ENCODE results near the gene PLA2G4B. TPM values are rescaled to one million over a fixed set of nuclear protein-coding genes. Genes with fewer than 3 reads are reported as not detected.

Gene PLA2G4B, protein sequence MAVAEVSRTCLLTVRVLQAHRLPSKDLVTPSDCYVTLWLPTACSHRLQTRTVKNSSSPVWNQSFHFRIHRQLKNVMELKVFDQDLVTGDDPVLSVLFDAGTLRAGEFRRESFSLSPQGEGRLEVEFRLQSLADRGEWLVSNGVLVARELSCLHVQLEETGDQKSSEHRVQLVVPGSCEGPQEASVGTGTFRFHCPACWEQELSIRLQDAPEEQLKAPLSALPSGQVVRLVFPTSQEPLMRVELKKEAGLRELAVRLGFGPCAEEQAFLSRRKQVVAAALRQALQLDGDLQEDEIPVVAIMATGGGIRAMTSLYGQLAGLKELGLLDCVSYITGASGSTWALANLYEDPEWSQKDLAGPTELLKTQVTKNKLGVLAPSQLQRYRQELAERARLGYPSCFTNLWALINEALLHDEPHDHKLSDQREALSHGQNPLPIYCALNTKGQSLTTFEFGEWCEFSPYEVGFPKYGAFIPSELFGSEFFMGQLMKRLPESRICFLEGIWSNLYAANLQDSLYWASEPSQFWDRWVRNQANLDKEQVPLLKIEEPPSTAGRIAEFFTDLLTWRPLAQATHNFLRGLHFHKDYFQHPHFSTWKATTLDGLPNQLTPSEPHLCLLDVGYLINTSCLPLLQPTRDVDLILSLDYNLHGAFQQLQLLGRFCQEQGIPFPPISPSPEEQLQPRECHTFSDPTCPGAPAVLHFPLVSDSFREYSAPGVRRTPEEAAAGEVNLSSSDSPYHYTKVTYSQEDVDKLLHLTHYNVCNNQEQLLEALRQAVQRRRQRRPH
- 1 to 10 TPM; 9.0 to 9.7 TPM for total RNA-seq

DNA sequence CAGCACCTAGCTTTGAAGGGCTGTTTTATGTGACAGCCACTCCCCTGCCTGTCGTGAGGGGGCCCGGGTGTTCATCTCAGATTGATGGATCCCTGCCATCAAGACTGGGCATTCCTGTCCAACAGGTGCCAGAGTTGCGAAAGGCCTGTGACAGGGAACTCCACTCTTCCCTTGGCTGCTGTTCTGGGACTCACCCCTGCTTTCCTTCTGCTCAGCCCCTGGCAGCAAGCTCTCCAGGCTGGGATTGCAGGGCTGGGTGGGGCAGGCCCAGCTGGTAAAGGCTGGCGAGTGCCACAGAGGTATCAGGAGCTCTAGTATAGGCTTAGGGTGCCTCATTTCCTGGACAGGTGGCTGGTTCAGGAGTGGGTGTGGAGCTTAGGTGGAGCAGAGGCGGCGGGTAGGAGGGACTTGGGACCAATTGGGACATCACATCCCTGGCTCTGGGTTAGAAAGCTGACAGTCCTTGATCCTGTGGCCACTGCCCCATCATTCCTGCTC lies at the start of gene PLA2G4B:
PLA2G4B (plus strand) TSS at position 448 of the 498 bp plus-strand sequence. CDS start 67 bp downstream, outside the sequence.
- no peak for DNase-seq
- Mint-ChIP-seq H3K36me3 (ENCODE audit: low read depth) (peaks cover 2% of the 10 kb centered on the region), H3K9me3 (no peaks in the 10 kb centered on the region), H3K4me3 (no peak within 1 kb of the TSS), H3K27ac (no peak within 1 kb of the TSS), H3K4me1 (ENCODE audit: low read depth) (peaks cover 5% of the 10 kb centered on the region), H3K27me3 (ENCODE audit: low read depth) (no peaks in the 10 kb centered on the region)
- CTCF ChIA-PET = interaction anchor here (0.5 to 1.8 kb wide), 3 partner anchors 27 to 731 kb away, joined by 4 to 10 read pairs (median 4); no protein-coding TSS in a partner anchor
- intact Hi-C loops (cut with micrococcal nuclease) = no loop called here

DNA sequence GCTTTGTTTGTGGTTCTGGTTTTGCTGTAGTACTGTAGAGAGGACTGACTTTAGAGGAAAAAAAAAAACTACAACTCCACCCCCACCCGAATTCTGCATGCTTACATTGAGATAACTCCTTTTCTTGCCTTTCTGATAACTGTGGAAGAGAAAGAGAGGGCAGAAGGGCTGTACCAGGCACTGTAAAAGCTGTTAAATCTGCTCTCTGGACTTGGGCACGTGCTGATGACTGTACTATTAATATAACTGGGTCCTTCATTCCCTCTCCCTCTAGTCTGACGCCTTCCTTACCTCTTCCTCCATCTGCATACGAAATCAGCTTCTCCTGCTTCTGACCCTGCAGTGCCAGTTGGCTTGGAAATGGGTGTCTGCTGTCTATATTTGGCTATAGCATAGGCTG lies 49.4 kb upstream of the PLA2G4B start:
- no peak overlapping the region for H3K27ac Mint-ChIP-seq
- H3K9me3 Mint-ChIP-seq = no peaks in the 10 kb centered on the region
- peaks cover 32% of the 10 kb centered on the region for H3K4me1 Mint-ChIP-seq (ENCODE audit: low read depth)
- no peaks in the 10 kb centered on the region for H3K27me3 Mint-ChIP-seq (ENCODE audit: low read depth)
- CTCF ChIA-PET = interaction anchor here (0.9 to 6.4 kb wide), 5 partner anchors 11 to 23 kb away, joined by 3 to 32 read pairs (median 4); partner anchors contain the start of gene MAPKBP1
- intact Hi-C loops (cut with micrococcal nuclease) = no loop called here
- DNase-seq = no peak
- H3K4me3 Mint-ChIP-seq = no peak overlapping the region
- no peaks in the 10 kb centered on the region for H3K36me3 Mint-ChIP-seq (ENCODE audit: low read depth)

DNA sequence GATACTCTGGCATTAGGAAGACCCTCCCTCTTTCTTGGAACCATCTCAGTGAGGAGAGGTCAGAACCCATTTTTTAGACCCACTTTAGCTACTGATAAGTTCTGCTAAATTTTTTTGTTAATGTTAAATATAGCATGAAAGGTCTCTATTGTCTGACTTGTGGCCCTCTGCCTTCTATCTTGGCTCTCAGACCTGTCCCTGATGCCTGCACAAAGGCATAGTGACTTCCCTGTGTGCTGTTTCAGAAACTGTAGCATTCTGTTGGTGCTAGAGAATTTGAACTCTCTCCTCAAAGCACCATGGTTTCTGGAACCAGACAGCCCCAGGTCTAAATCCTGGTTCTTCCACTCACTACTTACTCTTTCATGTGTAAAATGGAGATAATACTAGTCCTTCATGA lies 49.0 kb upstream of the PLA2G4B start:
- H3K27me3 Mint-ChIP-seq (ENCODE audit: low read depth) = no peaks in the 10 kb centered on the region
- no peak for DNase-seq
- CTCF ChIA-PET = interaction anchor here (1.0 to 6.4 kb wide), 3 partner anchors 14 to 22 kb away, joined by 3 to 32 read pairs (median 4); partner anchors contain the start of gene MAPKBP1
- peaks cover 33% of the 10 kb centered on the region for H3K4me1 Mint-ChIP-seq (ENCODE audit: low read depth)
- intact Hi-C loops (cut with micrococcal nuclease) = no loop called here
- no peak overlapping the region for H3K27ac Mint-ChIP-seq
- no peak overlapping the region for H3K4me3 Mint-ChIP-seq
- no peaks in the 10 kb centered on the region for H3K9me3 Mint-ChIP-seq
- no peaks in the 10 kb centered on the region for H3K36me3 Mint-ChIP-seq (ENCODE audit: low read depth)

DNA sequence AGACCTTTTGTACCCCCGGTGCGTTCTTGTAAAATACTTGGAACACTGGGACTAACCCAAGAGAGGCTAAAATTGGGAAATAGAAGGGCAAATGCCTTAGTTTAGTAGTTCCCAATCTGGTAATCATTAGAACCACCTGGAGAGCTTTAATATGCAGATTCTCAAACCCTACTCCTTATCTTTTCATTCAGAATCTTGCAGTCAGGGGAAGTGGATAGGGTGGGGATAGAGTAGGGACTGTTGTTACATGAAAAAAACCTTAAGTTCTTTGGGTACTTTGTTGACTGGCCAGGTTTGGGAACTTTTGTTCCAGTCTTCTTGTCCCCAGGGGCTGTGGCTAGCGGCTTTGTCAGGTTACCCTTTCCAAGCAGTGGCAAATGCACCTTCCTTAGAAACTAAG lies 48.5 kb upstream of the PLA2G4B start:
- DNase-seq = no peak
- no peak overlapping the region for H3K27ac Mint-ChIP-seq
- no peaks in the 10 kb centered on the region for H3K27me3 Mint-ChIP-seq (ENCODE audit: low read depth)
- intact Hi-C loops (cut with micrococcal nuclease) = no loop called here
- no peaks in the 10 kb centered on the region for H3K9me3 Mint-ChIP-seq
- no peaks in the 10 kb centered on the region for H3K36me3 Mint-ChIP-seq (ENCODE audit: low read depth)
- H3K4me3 Mint-ChIP-seq = no peak overlapping the region
- peaks cover 35% of the 10 kb centered on the region for H3K4me1 Mint-ChIP-seq (ENCODE audit: low read depth)
- CTCF ChIA-PET = interaction anchor here (1.0 to 6.4 kb wide), 3 partner anchors 14 to 22 kb away, joined by 3 to 32 read pairs (median 4); partner anchors contain the start of gene MAPKBP1

DNA sequence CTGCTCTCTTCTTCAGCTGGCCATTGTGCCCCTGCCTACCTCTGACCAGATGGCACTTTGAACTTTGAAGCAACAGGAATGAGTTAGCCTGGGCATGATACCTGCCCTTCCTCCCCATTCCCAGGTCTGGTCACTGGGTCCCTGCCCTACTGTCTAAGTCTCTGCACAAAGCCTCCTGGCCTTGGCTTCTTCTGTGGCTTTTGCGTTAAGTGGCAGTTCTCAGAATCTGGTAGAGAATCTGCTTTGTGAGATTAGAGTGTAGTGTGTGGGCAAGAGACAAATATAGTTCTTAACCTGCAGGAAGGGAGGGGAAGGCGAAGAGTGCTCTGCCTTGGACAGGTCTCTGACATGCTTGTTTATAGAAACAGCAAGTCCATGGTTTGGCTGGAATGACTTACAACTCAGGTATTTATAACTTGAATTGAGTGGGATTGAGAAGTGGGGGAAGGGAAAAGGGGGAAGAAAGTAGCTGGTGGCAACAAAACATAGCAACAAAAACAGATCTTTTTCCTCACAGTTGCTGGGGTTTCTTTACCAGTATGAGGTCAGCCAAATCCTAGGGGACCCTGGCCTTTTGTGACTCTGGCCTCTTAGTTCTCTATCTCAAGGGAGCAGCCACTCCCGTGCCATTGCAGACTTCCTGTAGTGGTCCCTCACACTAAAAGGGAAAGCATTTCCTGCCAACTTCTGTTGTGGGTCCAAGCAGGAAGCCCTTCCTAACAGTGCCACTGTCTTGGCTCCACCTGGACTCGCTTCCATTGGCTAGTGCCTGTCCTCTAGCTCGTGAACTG lies 47.7 kb upstream of the PLA2G4B start:
- H3K27ac Mint-ChIP-seq = no peak overlapping the region
- H3K27me3 Mint-ChIP-seq (ENCODE audit: low read depth) = no peaks in the 10 kb centered on the region
- H3K4me3 Mint-ChIP-seq = no peak overlapping the region
- H3K4me1 Mint-ChIP-seq (ENCODE audit: low read depth) = peaks cover 39% of the 10 kb centered on the region
- H3K36me3 Mint-ChIP-seq (ENCODE audit: low read depth) = no peaks in the 10 kb centered on the region
- DNase-seq = no peak
- H3K9me3 Mint-ChIP-seq = no peaks in the 10 kb centered on the region
- intact Hi-C loops (cut with micrococcal nuclease) = no loop called here
- CTCF ChIA-PET = interaction anchor here (1.0 to 6.4 kb wide), 4 partner anchors 10 to 21 kb away, joined by 4 to 32 read pairs (median 4); partner anchors contain the start of gene MAPKBP1

DNA sequence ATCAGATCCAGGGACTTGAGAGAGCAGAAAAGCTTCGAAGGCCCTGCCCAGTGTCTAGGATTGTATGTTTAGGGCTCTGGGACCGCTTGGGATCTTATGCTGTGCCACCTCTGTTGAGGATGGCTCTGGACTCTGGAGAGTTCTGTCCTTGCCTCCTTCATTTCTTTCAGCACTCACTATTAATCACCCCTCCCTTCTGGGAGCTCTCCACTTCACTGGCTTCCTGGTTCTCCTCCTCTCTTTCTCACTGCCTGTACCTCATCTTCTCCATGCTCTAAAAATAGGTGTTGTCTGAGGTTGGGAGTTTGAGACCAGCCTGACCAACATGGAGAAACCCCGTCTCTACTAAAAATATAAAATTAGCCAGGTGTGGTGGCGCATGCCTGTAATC lies 47.1 kb upstream of the PLA2G4B start:
- no peak overlapping the region for H3K27ac Mint-ChIP-seq
- no peaks in the 10 kb centered on the region for H3K9me3 Mint-ChIP-seq
- intact Hi-C loops (cut with micrococcal nuclease) = no loop called here
- no peaks in the 10 kb centered on the region for H3K36me3 Mint-ChIP-seq (ENCODE audit: low read depth)
- H3K27me3 Mint-ChIP-seq (ENCODE audit: low read depth) = no peaks in the 10 kb centered on the region
- CTCF ChIA-PET = interaction anchor here (1.0 to 6.4 kb wide), 4 partner anchors 11 to 21 kb away, joined by 4 to 32 read pairs (median 4); partner anchors contain the start of gene MAPKBP1
- no peak for DNase-seq
- H3K4me1 Mint-ChIP-seq (ENCODE audit: low read depth) = peaks cover 43% of the 10 kb centered on the region
- no peak overlapping the region for H3K4me3 Mint-ChIP-seq

DNA sequence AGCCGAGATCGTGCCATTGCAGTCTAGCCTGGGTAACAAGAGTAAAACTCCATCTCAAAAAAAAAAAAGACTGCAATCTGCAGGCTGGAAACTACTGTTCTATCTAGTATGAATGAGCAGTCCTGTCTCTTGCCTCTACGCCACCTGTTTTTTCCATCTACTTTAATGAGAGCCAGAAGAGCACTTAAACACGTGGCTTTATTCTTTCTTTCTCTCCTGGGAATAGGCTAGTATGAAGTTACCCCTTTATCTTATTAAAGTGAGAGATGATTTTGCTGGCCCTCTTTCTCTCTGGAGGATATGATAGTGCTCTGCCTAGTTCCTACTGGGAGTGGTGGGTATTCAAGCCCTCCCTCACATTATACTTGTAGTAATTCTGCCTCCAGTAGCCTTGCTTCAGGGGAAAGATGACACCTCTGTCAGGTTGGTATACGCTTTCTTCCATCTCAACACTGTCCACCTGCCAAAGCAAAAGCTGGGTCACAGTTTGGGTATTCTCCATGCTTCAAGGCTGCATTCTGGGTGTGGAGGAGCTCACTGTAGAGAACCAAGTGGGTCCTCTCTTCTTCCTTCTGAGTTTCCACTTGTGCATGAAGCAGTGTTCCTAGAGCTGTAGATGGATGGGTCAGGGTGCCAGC lies 46.5 kb upstream of the PLA2G4B start:
- Mint-ChIP-seq H3K4me1 (ENCODE audit: low read depth) (peaks cover 46% of the 10 kb centered on the region), H3K27ac (no peak overlapping the region)

DNA sequence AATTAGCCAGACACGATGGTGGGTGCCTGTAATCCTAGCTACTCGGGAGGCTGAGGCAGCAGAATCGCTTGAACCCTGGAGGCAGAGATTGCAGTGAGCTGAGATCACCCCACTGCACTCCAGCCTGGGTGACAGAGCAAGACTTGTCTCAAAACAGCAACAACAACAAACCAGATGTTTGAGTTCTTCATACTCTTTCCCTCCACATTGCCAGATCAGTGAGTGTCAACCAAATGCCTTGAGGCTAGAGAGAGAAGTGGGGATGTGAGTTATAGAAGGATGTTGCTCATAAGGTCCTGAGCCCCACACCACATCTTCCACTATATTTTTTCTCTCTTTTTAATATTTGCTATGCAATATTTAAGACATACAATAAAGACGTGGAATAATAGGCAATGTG lies 44.6 kb upstream of the PLA2G4B start:
- Mint-ChIP-seq H3K4me3 (no peak overlapping the region), H3K27ac (no peak overlapping the region), H3K9me3 (no peaks in the 10 kb centered on the region), H3K4me1 (ENCODE audit: low read depth) (peaks cover 37% of the 10 kb centered on the region), H3K27me3 (ENCODE audit: low read depth) (no peaks in the 10 kb centered on the region), H3K36me3 (ENCODE audit: low read depth) (no peaks in the 10 kb centered on the region)
- intact Hi-C loops (cut with micrococcal nuclease) = no loop called here
- no peak for DNase-seq
- CTCF ChIA-PET = interaction anchor here (1.6 kb wide), 1 partner anchor 13 kb away, joined by 4 read pairs; no protein-coding TSS in a partner anchor

More for the DNA sequence above, 46.5 kb upstream of the PLA2G4B start:
- CTCF ChIA-PET = interaction anchor here (1.0 to 6.4 kb wide), 4 partner anchors 11 to 20 kb away, joined by 4 to 32 read pairs (median 4); partner anchors contain the start of gene MAPKBP1
- no peak overlapping the region for H3K4me3 Mint-ChIP-seq
- H3K9me3 Mint-ChIP-seq = no peaks in the 10 kb centered on the region
- DNase-seq = no peak
- H3K27me3 Mint-ChIP-seq (ENCODE audit: low read depth) = no peaks in the 10 kb centered on the region
- H3K36me3 Mint-ChIP-seq (ENCODE audit: low read depth) = no peaks in the 10 kb centered on the region
- intact Hi-C loops (cut with micrococcal nuclease) = no loop called here

DNA sequence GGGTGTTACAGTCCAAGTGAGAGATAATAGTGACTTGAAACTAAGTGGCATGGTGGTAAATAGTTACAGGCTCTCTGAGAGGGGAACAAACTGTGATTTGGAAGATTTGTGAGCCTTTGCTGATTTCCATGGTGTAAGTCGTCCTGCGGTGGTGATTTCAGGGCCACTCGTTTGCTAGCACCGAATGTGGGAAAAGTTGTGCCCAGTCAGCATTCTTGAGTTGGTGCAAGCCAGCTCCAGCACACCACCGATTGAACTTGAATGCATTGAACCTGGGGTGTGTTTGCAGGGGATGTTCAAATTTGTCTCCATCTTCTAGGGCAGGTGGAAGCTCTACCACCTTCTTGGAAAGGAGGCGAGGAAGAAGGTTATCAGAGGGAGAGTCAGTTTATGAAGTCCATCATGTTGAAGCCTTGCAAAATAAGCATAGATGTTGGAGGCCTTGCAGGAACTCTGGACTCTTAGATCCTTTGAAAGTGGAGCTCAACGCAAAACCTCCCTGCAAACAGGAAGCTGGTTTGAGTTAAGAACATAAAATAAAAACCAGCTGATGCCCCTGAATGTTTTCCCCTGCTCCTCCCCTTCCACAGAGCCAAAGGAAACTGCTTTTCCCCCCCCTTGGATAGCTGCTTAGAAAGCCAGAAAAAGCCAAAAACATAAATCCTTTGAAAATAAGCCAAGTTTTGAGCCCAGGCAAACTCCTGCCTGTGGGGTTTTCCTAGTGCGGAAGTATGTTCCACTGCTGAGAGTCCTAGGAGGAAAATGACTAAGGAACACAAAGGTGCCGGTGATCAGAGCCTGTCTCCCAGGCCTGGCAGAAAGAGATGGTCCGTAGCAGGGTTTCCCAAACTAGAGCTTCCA lies 42.4 kb upstream of the PLA2G4B start:
- H3K27me3 Mint-ChIP-seq (ENCODE audit: low read depth) = no peaks in the 10 kb centered on the region
- H3K4me1 Mint-ChIP-seq (ENCODE audit: low read depth) = peaks cover 19% of the 10 kb centered on the region
- CTCF ChIA-PET = interaction anchor here (0.7 to 1.4 kb wide), 3 partner anchors 10 to 458 kb away, joined by 3 to 6 read pairs (median 3); no protein-coding TSS in a partner anchor
- H3K9me3 Mint-ChIP-seq = no peaks in the 10 kb centered on the region
- H3K27ac Mint-ChIP-seq = no peak overlapping the region
- intact Hi-C loops (cut with micrococcal nuclease) = loop anchor here (2.0 kb wide), 1 partner anchor 17 kb away; no protein-coding TSS in a partner anchor
- no peak overlapping the region for H3K4me3 Mint-ChIP-seq
- DNase-seq = no peak
- peaks cover 1% of the 10 kb centered on the region for H3K36me3 Mint-ChIP-seq (ENCODE audit: low read depth)

DNA sequence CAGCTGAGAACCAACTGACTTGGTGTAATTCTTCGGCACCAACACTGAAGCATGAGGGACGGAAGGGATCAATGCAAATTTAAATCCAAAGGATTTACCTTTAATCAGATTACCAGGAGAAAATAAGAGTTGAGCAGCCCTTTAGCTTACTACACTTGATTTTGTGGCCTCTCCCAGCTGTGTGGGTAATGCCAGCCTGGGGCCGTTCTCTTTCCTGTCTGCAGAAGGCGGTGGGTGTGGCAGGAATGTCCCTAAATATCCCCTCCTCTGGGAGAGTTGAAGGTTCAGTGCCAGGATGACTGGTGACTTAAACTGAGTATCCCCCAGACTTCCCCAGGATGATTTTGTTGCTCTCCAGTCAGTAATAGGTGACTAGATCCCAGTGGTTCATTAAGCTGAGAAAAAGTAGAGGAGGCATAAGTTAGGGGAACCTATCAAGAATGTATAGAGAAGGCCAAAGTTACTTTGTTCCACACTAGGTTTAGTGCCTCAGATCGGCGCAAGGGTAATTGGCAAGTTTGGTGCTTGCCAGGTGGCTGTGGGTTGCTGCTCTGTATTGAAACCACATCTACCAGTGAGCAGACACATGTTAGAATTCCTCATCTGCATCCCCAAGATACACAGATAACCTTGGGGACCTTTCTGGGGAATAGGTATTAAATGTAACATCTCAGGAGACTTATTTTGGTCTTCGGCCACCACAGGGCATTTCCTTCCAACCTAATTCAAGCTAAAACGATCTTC lies 41.3 kb upstream of the PLA2G4B start:
- Mint-ChIP-seq H3K36me3 (ENCODE audit: low read depth) (peaks cover 1% of the 10 kb centered on the region), H3K9me3 (no peaks in the 10 kb centered on the region), H3K4me3 (no peak overlapping the region), H3K4me1 (ENCODE audit: low read depth) (peaks cover 16% of the 10 kb centered on the region), H3K27ac (no peak overlapping the region), H3K27me3 (ENCODE audit: low read depth) (no peaks in the 10 kb centered on the region)
- DNase-seq = no peak
- intact Hi-C loops (cut with micrococcal nuclease) = loop anchor here (2.0 kb wide), 1 partner anchor 19 kb away; no protein-coding TSS in a partner anchor
- CTCF ChIA-PET = interaction anchor here (0.6 to 1.4 kb wide), 3 partner anchors 9 to 495 kb away, joined by 3 to 6 read pairs (median 3); no protein-coding TSS in a partner anchor

Data from activated naive CD4-positive, alpha-beta T cell treated with anti-CD3 and anti-CD28 coated beads for 36 hours (primary cell).